K562 (cell line): ENCODE results near the gene CD79A. TPM values are rescaled to one million over a fixed set of nuclear protein-coding genes. Genes with fewer than 3 reads are reported as not detected.

Experiments
- BRD9 ChIP-seq: fragments of 450-650 bp; IDR thresholded peaks from 2 replicates; pipeline ENCODE4 v1.6.1; 2018; ENCODE audit warnings: low read depth; ENCODE audit not compliant: partially characterized antibody
- CBX1 ChIP-seq: sonication (generic); IDR thresholded peaks from 2 replicates; pipeline ENCODE4 v1.6.1; 2016; ENCODE audit warnings: antibody characterized with exemption, low read depth, mild to moderate bottlenecking
- DMBX1 ChIP-seq: fragments of 250-450 bp; sonication (Bioruptor Pico); IDR thresholded peaks from 2 replicates; pipeline ENCODE4 v1.8.0; 2022; ENCODE audit warnings: inconsistent platforms, mild to moderate bottlenecking, moderate library complexity, borderline replicate concordance
- HES1 ChIP-seq: fragments of 450-650 bp; IDR thresholded peaks from 2 replicates; pipeline ENCODE4 v1.6.1; 2016; ENCODE audit warnings: low read depth, mild to moderate bottlenecking, moderate library complexity
- KAT7 ChIP-seq: sonication (generic); formaldehyde crosslinking; IDR thresholded peaks from 2 replicates; pipeline ENCODE4 v1.8.0; 2022; ENCODE audit warnings: missing genetic modification reagents, mild to moderate bottlenecking, borderline replicate concordance
- KDM2B ChIP-seq: fragments of 250-450 bp; sonication (Bioruptor Pico); IDR thresholded peaks from 2 replicates; pipeline ENCODE4 v1.8.0; 2021; ENCODE audit warnings: mild to moderate bottlenecking, moderate library complexity
- NCOR1 ChIP-seq: fragments of 450-650 bp; IDR thresholded peaks from 2 replicates; pipeline ENCODE4 v1.6.1; 2016; ENCODE audit warnings: mild to moderate bottlenecking, moderate library complexity
- NR1H2 ChIP-seq: sonication (generic); formaldehyde crosslinking; IDR thresholded peaks from 2 replicates; pipeline ENCODE4 v1.4.0; 2020; ENCODE audit warnings: mild to moderate bottlenecking, missing genetic modification reagents
- PTTG1 ChIP-seq: fragments of 450-650 bp; IDR thresholded peaks from 2 replicates; pipeline ENCODE4 v1.6.1; 2016; ENCODE audit warnings: low read depth, mild to moderate bottlenecking, missing genetic modification characterization, missing compliant biosample characterization
- RNF2 ChIP-seq: sonication (generic); IDR thresholded peaks from 2 replicates; pipeline ENCODE4 v1.6.1; 2016
- SRSF7 ChIP-seq: fragments of 200-400 bp; formaldehyde crosslinking; optimal IDR thresholded peaks from 2 replicates; pipeline ENCODE3; 2017; ENCODE audit warnings: mild to moderate bottlenecking, low read depth, low read length
- THAP7 ChIP-seq: fragments of 250-450 bp; sonication (Bioruptor Pico); IDR thresholded peaks from 2 replicates; pipeline ENCODE4 v1.5.0; 2021
- THRAP3 ChIP-seq: fragments of 450-650 bp; IDR thresholded peaks from 2 replicates; pipeline ENCODE4 v1.6.1; 2016; ENCODE audit warnings: mild to moderate bottlenecking, inconsistent platforms, borderline replicate concordance
- ZBTB34 ChIP-seq: fragments of 250-450 bp; sonication (Bioruptor Pico); IDR thresholded peaks from 2 replicates; pipeline ENCODE4 v1.8.0; 2021; ENCODE audit warnings: mild to moderate bottlenecking, moderate library complexity
- ZNF311 ChIP-seq: fragments of 250-450 bp; sonication (Bioruptor Pico); IDR thresholded peaks from 2 replicates; pipeline ENCODE4 v1.4.0; 2020; ENCODE audit warnings: mild to moderate bottlenecking, moderate library complexity
- ZNF318 ChIP-seq, 2 experiments: fragments of 450-650 bp; IDR thresholded peaks; 2 replicates each; pipeline ENCODE4 v1.6.1; 2016; ENCODE audit warnings: mild to moderate bottlenecking in 2 of 2, borderline replicate concordance in 1 of 2, low read depth in 1 of 2, moderate library complexity in 1 of 2
- ZNF75A ChIP-seq: fragments of 450-650 bp; formaldehyde crosslinking; IDR thresholded peaks from 2 replicates; pipeline ENCODE4 v1.4.0; 2020; ENCODE audit warnings: mild to moderate bottlenecking
- polyA plus RNA-seq, 8 experiments: library from polyadenylated mRNA; depleted of rRNA in 4 of 8; stranded (reverse) in 5 of 8; unstranded in 3 of 8; fragments of >200 nt; fragmentation: Nextera tagmentation in 2 of 8; fragmentation: Illumina TruSeq in 1 of 8; extraction: Ambion mirVana in 2 of 8; extraction: Trizol in 1 of 8; gene quantifications; 2 replicates each; pipeline versions ENCODE4 v1.2.1 to v1.2.3, GENCODE V29; 2011 to 2014; ENCODE audit warnings: inconsistent platforms in 1 of 8, missing spikeins in 1 of 8
- total RNA-seq, 7 experiments: library from RNA; depleted of rRNA in 6 of 7; stranded (reverse); fragments of >200 nt in 6 of 7; fragmentation: Illumina TruSeq in 2 of 7; extraction: Trizol in 2 of 7; gene quantifications; 2 replicates each; pipeline versions ENCODE4 v1.2.1 to v1.2.3, GENCODE V29; 2011 to 2021; ENCODE audit warnings: low replicate concordance in 1 of 7

Gene CD79A
- total and polyA plus RNA-seq, 9 of the 15 experiments (the other 6 are each of a cell fraction or from before 2014, with no cell fraction given) = 0.04 to 0.72 (median 0.17) TPM; not detected in 3

- no peak for TF ChIP-seq ZNF318 (IDR thresholded peaks at IDR 0.05; ENCODE audit: borderline replicate concordance in 1 of 2, low read depth in 1 of 2)
- no peak for TF ChIP-seq PTTG1 (tag)
- TF ChIP-seq KAT7 (CRISPR knock-in tag) = no peak
- TF ChIP-seq THAP7 (CRISPR knock-in tag) = no peak
- TF ChIP-seq ZNF311 (CRISPR knock-in tag) = no peak
- no peak for TF ChIP-seq DMBX1 (CRISPR knock-in tag)
- no peak for TF ChIP-seq RNF2
- TF ChIP-seq ZBTB34 (CRISPR knock-in tag) = no peak
- TF ChIP-seq SRSF7 = no peak
- no peak for TF ChIP-seq NCOR1
- TF ChIP-seq KDM2B (CRISPR knock-in tag) = no peak
- no peak for TF ChIP-seq CBX1
- no peak for TF ChIP-seq HES1
- no peak for TF ChIP-seq ZNF75A (CRISPR knock-in tag)
- TF ChIP-seq BRD9 = no peak
- no peak for TF ChIP-seq THRAP3
- TF ChIP-seq NR1H2 (CRISPR knock-in tag) = no peak
These were observed 4.1 kb upstream of the CD79A start (continued) for GRCh38 chr19:41872775-41873647.
